Thyroid gland (tissue), 4 donors: ENCODE measurements around the gene TMEM183A. TPM values are rescaled to one million over a fixed set of nuclear protein-coding genes. Genes with fewer than 3 reads are reported as not detected.

Experiments
- DNase-seq, 2 donors: peaks; one replicate each; pipeline ENCODE4 v3.0.0-alpha.2; 2019
- H3K27ac ChIP-seq, 3 donors: fragments of 200-600 bp; sonication (generic); 1 replicate in 2 of 3; 2 replicates in 1 of 3; pipeline ENCODE4 v1.5.1; 2016 to 2019; ENCODE audit warnings: mild to moderate bottlenecking in 1 of 3, moderate library complexity in 1 of 3
- H3K27me3 ChIP-seq: fragments of 200-600 bp; sonication (generic); one replicate; pipeline ENCODE4 v1.5.1; 2019
- H3K36me3 ChIP-seq, 2 donors: fragments of 200-600 bp; sonication (generic); one replicate each; pipeline ENCODE4 v1.5.1; 2016 to 2019
- H3K4me1 ChIP-seq, 2 donors: fragments of 200-600 bp; sonication (generic); one replicate each; pipeline ENCODE4 v1.5.1; 2017 to 2019
- H3K4me3 ChIP-seq, 3 donors: fragments of 200-600 bp; sonication (generic); replicated peaks in 1 of 3; 1 replicate in 2 of 3; 2 replicates in 1 of 3; pipeline ENCODE4 v1.5.1; 2016; ENCODE audit warnings: mild to moderate bottlenecking in 1 of 3
- H3K9me3 ChIP-seq: fragments of 200-600 bp; sonication (generic); one replicate; pipeline ENCODE4 v1.5.1; 2017
- CTCF ChIP-seq, 6 experiments: fragments of 200-600 bp in 3 of 6; fragments of 450-650 bp in 3 of 6; sonication (generic) in 3 of 6; IDR thresholded peaks; one replicate each; pipeline ENCODE4 v1.5.1; 2016 to 2019; ENCODE audit warnings: antibody characterized with exemption in 6 of 6, mild to moderate bottlenecking in 2 of 6, inconsistent platforms in 1 of 6, moderate library complexity in 1 of 6
- POLR2A ChIP-seq, 2 donors: fragments of 450-650 bp; IDR thresholded peaks; one replicate each; pipeline ENCODE4 v1.6.1; 2017; ENCODE audit warnings: antibody characterized with exemption in 2 of 2, mild to moderate bottlenecking in 2 of 2, moderate library complexity in 1 of 2
- WGBS, 2 donors: methylation state at CpG; one replicate each; pipeline ENCODE4 v1.1.5; 2017; 5-methylcytosine and 5-hydroxymethylcytosine counted together
- intact Hi-C: fragments of 100-400 bp; cut with DNase I; formaldehyde crosslinking; loops from one replicate; pipeline ENCODE4 v1.15.1; 2023
- total RNA-seq, 4 donors: library from RNA; depleted of rRNA; stranded (reverse); fragments of >200 nt; gene quantifications; one replicate each; pipeline ENCODE4 v1.2.3, GENCODE V29; 2016

Gene TMEM183A
- total RNA-seq, 4 donors from 2014 or later = 71.0 to 93.9 (median 84.2) TPM

DNA sequence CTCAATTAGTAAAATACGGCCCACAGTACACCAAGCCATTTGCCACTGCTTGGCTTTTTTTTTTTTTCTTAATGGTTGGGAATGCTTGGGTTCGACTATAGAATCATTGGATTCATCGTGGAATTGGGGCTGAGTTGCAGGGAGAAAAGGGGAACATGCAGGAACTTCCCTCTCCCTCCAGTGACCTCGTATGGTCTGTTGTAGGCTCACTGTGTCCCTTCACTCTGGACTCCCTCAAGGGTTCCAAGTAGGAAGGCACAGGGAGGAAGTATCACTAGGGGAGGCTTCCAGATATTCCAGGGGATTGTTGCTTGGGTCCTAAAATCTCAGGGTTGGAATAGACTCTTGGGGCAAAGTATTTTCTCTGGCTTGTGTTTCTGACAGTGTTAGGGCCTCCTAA is 43.7 kb downstream of the TMEM183A start:
- no peaks in the 10 kb centered on the region for H3K4me1 ChIP-seq
- H3K36me3 ChIP-seq = no peaks in the 10 kb centered on the region
- no peak overlapping the region for H3K27ac ChIP-seq
- intact Hi-C loops = no loop called here
- H3K9me3 ChIP-seq = no peaks in the 10 kb centered on the region
- 78 to 85% methylated on average over 4 of the region's 4 CpGs for whole genome bisulfite sequencing, 2 donors
- DNase-seq = no peak
- TF ChIP-seq POLR2A (IDR thresholded peaks at IDR 0.05) (no peak), CTCF (IDR thresholded peaks at IDR 0.05) (no peak)
- H3K27me3 ChIP-seq = no peaks in the 10 kb centered on the region
- no peak overlapping the region for H3K4me3 ChIP-seq

GRCh38 chr1:203051841-203052324 is 44.7 kb downstream of the TMEM183A start:
- intact Hi-C loops = no loop called here
- no peaks in the 10 kb centered on the region for H3K4me1 ChIP-seq
- H3K4me3 ChIP-seq = no peak overlapping the region
- no peaks in the 10 kb centered on the region for H3K9me3 ChIP-seq
- TF ChIP-seq CTCF (IDR thresholded peaks at IDR 0.05) = no peak
- no peak for TF ChIP-seq POLR2A (IDR thresholded peaks at IDR 0.05)
- H3K27me3 ChIP-seq = no peaks in the 10 kb centered on the region
- no peak for DNase-seq
- no peak overlapping the region for H3K27ac ChIP-seq
- no peaks in the 10 kb centered on the region for H3K36me3 ChIP-seq
- 44 to 57% methylated on average over 12 to 19 of the region's 20 CpGs for WGBS, 2 donors

DNA sequence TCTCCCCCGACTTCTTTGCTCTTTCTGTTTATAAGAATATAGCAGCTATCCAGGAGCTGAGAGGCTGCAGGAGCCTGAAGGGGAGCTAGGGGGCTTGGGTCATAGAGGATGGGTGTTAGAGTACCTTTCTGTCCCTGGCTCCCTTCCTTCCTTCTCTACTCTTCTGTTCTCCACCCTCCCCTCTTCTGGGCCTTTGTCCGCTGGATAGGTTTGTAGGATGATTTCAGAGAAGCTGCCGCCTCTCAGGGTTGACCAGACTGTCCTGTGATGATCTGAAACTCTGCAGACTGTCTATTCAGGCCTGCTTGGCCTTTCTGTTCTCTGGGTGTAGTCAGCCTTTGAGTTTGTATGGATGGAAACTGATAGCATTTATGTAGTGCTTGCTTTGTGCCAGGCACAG is 45.4 kb downstream of the TMEM183A start:
- intact Hi-C loops = no loop called here
- no peak overlapping the region for H3K27ac ChIP-seq
- H3K27me3 ChIP-seq = no peaks in the 10 kb centered on the region

DNA sequence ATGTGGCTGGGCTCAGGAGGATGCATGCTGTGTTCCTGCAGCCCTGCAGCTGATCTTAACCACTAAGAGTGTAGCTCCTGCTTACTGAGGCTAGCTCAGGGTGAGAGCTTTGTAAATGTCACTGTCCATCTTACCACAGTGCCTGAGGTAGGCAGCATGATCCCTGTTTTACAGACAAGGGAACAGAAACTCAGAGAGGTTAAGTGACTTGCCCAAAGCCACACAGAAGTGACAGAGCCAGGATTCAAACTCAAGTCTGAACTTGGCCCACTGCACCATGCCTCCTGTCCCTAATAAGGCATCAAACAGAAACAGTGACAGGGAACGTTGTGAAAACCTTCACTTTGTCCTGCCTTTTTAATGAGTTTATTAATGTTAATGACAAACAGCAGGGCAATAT is 47.0 kb downstream of the TMEM183A start:
- WGBS, 2 donors = 73 to 81% methylated on average over 1 of the region's 1 CpG
- no peaks in the 10 kb centered on the region for H3K27me3 ChIP-seq
- H3K27ac ChIP-seq = no peak overlapping the region
- no peaks in the 10 kb centered on the region for H3K36me3 ChIP-seq
- intact Hi-C loops = no loop called here
- H3K4me3 ChIP-seq = no peak overlapping the region
- H3K9me3 ChIP-seq = no peaks in the 10 kb centered on the region
- no peak for DNase-seq
- TF ChIP-seq POLR2A (IDR thresholded peaks at IDR 0.05) (no peak), CTCF (IDR thresholded peaks at IDR 0.05) (no peak)
- H3K4me1 ChIP-seq = no peaks in the 10 kb centered on the region

More for the DNA sequence above, 45.4 kb downstream of the TMEM183A start:
- WGBS, 2 donors = 80 to 91% methylated on average over 3 of the region's 3 CpGs
- TF ChIP-seq CTCF (IDR thresholded peaks at IDR 0.05) = no peak
- no peak for TF ChIP-seq POLR2A (IDR thresholded peaks at IDR 0.05)
- H3K4me3 ChIP-seq = no peak overlapping the region
- H3K36me3 ChIP-seq = no peaks in the 10 kb centered on the region
- no peaks in the 10 kb centered on the region for H3K9me3 ChIP-seq
- no peak for DNase-seq
- no peaks in the 10 kb centered on the region for H3K4me1 ChIP-seq

GRCh38 chr1:203054642-203055041 is 47.5 kb downstream of the TMEM183A start:
- intact Hi-C loops = no loop called here
- Histone ChIP-seq H3K9me3 (no peaks in the 10 kb centered on the region), H3K36me3 (no peaks in the 10 kb centered on the region), H3K27me3 (no peaks in the 10 kb centered on the region), H3K4me3 (no peak overlapping the region), H3K4me1 (no peaks in the 10 kb centered on the region), H3K27ac (no peak overlapping the region)
- no peak for DNase-seq
- WGBS, 2 donors = 84 to 90% methylated on average over 5 of the region's 5 CpGs
- TF ChIP-seq CTCF (IDR thresholded peaks at IDR 0.05) (no peak), POLR2A (IDR thresholded peaks at IDR 0.05) (no peak)
